Mucosa of gallbladder (tissue), 1 donor: ENCODE results near the gene MTUS2. TPM values are rescaled to one million over a fixed set of nuclear protein-coding genes. Genes with fewer than 3 reads are reported as not detected.

ENCODE experiments used
- DNase-seq: peaks from one replicate; pipeline ENCODE4 v3.0.0-alpha.2; 2020; ENCODE audit warnings: low spot score
- total RNA-seq: library from RNA; stranded (reverse); gene quantifications from one replicate; pipeline ENCODE4 v1.2.1, GENCODE V29; 2021
- donor health status: DM: no; HTN: no; CAD: no.

The MTUS2 gene
- total RNA-seq, 1 donor from 2014 or later: 1.5 TPM

GRCh38 chr13:29507356-29507755 is 687.2 kb downstream of the MTUS2 start:
- DNase-seq: no peak

- peak; percentile 86 for DNase-seq
Observed at GRCh38 chr13:29508130-29508875, 688.2 kb downstream of the MTUS2 start.

- DNase-seq: no peak
Observed at GRCh38 chr13:29508876-29509252, 688.7 kb downstream of the MTUS2 start.

- no peak for DNase-seq
Observed at GRCh38 chr13:29509999-29510589, 690.0 kb downstream of the MTUS2 start.

DNA sequence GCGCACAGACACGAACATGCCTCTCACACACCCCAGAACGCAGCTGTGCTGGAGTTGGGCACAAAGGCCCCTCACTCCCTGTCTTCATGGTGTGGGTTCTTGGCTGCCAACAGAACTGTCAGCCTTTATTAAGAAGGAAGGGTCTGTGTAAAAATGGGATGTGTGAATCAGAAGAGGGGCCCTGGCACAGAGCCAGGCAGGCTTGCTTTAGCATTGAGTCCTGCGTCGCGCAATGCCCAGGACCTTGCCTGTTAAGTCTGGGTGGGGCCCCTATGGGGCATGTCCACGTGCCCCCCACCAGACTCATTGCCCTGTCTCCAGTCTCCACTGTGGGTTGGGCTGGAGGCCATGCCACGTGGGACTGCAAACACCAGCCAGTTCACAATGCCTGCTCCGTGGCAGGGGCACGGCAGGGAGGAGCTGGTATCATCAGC is 690.5 kb downstream of the MTUS2 start:
- no peak for DNase-seq

- DNase-seq: no peak
Observed at GRCh38 chr13:29511106-29511796, 691.1 kb downstream of the MTUS2 start.

DNA sequence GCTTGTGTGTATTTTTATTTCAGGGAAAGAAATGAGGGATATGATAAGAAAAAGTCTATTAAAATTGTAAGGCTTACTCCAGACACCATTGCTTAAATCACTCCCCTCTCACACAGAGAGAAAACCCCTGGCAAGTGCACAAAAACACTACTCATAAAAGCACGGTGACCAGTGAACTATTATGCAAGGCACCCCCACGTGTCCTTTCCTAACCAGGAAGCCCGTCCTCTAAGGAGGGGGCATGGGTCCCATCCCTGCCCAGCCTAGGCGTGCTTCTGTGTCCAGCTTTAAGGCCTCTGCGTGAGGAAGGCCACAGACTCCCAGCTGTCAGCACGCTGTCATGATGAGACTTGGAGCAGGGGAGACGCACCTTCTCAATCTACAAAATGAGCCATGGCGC is 691.8 kb downstream of the MTUS2 start:
- DNase-seq: no peak

DNA sequence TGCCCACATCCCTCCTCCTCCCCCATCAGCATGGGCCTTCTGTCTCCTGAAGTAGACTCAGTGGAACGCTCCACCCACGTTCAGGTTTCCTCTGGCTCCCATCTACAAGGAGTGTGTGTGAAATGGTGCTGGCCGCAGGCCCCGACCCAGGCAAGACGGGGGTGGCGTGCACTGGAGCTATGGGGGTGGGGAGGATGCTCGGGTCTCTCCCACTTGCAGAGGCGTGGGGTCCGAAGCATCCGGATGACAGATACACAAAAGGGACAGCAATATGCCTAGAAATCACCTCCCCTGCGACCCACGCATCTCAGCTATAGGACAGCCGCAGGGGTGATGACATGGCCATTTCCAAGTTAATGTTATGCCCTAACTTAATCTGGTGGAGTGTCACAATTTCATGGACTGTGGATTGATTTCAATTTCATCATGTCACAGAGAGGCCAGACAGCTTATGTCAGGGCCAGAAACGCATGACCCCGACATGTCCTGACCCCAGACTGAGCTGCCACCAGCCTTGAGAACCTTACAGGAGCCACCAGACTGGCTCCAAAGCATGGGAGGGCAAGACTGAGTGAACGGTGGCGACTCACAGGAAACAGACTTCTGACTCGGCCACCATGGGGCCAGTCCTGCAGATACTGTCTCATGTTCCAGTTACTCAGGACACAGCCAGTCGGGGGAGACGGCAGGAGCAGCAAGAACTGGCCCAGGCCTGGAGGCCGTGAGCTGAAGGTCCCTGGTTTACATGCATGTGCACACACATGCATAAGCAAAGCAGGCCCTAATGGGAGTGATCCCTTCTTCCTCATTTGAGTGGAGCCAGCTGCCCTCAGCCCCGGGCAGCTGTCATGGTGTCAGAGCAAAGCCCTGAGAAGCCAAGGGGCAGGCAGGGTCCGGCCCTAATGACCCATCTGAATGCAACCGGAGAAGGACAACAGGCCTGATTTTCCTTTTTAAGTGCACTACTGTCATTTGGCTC is 693.2 kb downstream of the MTUS2 start:
- no peak for DNase-seq

DNA sequence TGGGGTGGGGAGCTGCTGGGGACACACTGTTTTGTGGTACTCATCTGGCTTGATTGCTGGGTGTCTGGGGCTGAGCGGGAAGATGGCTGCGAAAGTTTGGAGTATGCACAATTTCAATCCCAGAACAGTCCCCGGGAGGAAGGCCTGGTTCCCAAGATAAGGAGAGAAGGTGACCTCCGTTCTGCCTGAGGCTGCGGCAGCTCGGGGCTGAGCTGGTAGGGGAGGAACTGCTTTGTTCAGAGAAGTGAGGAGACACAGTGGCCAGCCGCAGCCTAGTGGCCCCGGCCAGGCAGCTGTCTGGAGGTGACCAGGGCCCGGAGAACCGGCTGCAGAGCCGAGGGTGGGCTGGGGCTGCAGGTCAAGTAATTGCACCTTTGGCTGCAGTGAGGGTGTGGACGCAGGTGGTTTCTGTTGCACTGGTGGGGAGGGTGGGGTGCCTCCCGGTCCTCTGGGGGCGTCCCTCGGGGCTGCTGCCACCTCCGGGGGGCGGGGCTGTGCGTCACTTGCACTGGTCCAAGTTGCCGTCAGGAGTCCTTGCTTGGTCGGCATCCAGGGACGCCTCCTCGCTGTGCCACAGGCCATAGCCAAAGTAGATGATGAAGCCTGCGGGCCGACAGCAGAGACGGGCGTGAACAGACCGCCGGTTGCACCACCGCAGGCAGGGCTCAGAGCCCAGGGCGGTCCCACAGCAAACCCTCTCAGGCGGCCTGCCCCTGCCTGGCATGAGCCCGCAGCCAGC is 694.0 kb downstream of the MTUS2 start:
- no peak for DNase-seq

- no peak for DNase-seq
Observed at GRCh38 chr13:29514720-29515310, 694.7 kb downstream of the MTUS2 start.

- DNase-seq: no peak
Observed at GRCh38 chr13:29515372-29515771, 695.2 kb downstream of the MTUS2 start.

GRCh38 chr13:29516012-29516411 is 695.9 kb downstream of the MTUS2 start:
- DNase-seq: no peak

- no peak for DNase-seq
Observed at GRCh38 chr13:29516880-29517279, 696.7 kb downstream of the MTUS2 start.

DNA sequence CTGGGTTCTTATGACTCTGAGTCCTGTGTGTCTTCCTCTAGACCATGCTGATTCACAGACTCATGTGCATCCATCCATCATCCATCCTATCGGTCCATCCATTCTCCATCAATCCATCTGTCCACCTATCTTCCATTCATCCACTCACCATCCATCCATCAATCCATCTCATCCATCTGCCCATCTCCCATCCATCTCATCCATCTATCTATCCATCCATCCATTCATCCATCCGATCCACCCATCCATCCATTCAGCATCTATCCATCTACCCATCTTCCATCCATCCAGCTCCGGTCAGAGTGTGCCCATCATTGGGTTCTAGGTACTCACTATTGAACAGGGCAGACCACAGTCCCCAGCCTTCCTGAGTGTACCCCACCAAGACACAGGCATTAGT is 699.8 kb downstream of the MTUS2 start:
- no peak for DNase-seq

- no peak for DNase-seq
Observed at GRCh38 chr13:29520671-29521070, 700.5 kb downstream of the MTUS2 start.

- no peak for DNase-seq
Observed at GRCh38 chr13:29521336-29521735, 701.2 kb downstream of the MTUS2 start.

- DNase-seq: no peak
Observed at GRCh38 chr13:29522044-29522685, 702.0 kb downstream of the MTUS2 start.

DNA sequence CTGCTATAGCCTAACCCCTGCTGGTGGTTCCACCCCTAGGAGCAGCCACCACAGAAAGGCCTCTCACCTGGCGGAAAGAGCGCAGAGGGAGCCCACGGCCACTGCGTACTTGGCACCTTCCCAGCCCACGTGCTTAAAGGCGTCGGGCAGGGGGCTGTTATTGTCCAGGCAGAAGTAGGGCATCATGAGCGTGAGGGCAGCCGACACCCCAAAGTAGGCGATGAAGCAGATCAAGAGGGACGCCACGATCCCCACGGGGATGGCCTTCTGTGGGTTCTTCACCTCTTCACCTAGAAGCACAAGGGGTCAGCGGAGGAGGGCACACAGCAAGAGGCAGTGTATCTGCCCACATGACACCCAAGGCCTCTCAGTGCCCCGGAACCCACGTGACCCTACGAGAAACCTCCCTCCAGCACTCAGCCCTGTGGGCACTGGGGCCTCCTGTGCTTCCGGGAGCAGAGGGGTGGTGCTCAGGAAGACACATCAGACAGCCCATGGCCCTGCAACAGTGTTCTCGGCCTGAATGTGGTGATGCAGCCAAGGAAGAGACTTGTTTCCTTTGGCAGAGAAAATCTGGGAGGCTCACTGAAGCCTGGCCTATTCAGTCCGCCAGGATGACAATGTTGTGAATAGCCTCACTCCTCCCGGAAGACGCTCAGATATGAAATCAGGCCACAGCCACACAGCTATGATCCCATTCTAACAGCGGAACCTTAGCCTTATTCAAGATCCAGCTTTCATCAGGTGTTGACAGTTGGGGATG is 703.2 kb downstream of the MTUS2 start:
- DNase-seq: no peak

DNA sequence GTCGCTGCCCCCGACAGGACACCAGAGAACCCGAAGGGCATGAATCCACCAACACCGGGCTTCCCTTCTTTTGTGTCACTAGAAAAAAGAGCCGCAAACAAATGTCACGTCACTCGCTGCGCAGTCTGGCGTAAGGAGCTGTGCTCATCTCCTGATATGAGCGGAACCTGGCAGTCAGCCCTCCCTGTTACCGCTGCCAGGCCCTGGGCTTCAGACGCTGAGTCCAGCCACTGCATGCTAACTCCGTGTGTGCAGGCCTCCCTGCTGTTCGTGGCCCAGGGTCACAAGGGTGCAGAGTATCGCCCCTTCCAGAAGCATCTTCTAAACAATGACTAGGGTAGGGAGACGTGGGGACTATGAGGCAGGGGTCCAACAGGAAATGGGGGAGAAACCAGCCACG is 704.0 kb downstream of the MTUS2 start:
- no peak for DNase-seq
